SW480 (cell line): Measurements from ENCODE around the gene NPAS3.

Experiments used
- DNase-seq: peaks from one replicate; pipeline ENCODE4 v3.0.0-alpha.2; 2016; ENCODE audit warnings: low spot score

The NPAS3 gene

GRCh38 chr14:33756833-33757232, 818.2 kb downstream of the NPAS3 start:
- DNase-seq, result no peak

DNA sequence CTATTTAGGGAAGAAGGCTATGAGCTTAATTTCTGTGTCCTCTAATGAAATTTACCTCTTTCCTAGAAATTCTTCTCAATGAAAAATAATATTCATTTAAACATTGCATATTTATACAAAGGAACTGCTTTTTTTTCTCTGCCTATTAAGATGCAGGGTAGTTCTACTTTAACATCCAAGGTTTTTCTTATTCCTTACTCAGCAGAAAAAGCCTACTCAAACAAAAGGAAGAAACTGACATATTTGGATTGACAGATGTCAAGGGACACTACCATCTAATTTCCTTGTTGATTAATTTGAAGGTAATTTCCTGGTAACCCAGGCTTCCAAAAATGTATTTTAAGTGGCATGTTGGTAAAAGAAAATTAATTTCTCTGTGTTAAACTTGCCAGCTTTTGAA, 819.9 kb downstream of the NPAS3 start:
- DNase-seq, result no peak

DNA sequence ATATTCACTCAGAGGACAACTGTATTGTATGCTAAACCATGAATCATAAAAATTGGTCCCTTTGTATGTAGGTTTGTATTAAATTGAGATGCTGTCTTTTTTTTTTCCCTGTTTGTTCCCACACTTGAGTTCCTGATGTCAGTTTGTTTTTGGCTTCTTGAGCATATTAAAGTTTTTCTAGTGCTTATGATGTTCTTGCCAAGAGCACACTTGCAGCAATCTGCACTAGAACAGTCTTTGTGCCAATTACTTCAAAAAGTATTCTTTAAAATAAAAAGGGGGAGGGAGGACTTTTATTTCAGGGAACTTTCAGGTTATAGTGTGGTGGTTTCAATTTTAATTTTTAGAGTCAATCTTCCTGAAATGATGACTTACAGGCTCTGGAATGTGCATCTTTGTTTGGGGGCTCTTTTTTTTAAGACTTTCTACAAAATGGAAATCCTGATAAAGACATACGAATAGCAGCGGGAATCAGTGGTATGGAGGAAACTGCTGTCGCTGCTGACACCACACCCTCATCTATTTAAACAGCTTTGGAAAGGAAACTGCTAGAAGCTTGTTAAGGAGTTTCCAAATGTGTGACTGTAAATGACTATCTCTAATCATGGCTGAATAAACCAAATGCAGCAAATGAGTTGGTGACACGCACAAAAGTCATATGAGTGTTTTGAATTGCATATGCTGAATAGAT, 823.6 kb downstream of the NPAS3 start:
- DNase-seq, result no peak

GRCh38 chr14:33764876-33765650, 826.4 kb downstream of the NPAS3 start:
- no peak for DNase-seq

DNA sequence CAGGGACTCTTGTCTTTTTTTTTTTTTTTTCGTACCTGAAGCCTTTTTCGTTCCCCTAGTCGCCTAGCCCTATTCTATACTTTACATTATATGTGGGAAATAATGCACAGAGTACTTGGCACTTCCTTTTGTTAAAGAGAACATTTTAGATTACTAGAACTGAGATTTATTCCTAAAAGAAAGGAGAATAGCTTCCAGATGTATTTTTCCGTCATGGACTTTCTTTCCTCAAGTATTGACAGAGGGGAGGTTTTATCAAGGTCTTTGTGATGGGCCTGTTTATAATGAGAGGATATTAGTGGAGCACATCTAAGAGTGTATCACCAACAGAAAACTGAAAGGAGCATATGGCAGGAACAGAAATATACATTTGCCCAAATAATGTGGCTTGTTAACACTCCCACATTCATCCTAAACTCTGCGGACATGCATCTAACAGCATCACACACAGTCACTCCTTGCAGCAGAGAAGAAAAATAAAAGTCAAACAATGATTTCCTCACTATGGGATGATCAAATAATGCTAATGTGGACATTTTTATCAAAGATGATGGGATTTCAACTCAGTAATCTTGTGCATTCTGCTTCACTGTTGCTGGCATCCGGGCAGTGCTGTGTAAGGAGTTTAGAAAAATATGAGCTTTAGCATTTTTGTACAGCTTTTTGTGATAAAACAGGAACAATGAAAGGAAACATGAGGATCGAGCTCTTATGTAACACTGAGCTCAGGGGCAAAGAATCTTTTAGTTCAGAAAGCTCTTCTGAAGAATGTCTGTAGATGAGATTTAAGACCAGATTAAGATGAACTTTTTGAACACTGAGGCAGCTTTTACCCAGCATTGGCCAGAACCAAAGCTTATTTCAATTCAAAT, 829.1 kb downstream of the NPAS3 start:
- DNase-seq, result no peak

- no peak for DNase-seq
Observed at GRCh38 chr14:33768458-33768830, 829.8 kb downstream of the NPAS3 start.

DNA sequence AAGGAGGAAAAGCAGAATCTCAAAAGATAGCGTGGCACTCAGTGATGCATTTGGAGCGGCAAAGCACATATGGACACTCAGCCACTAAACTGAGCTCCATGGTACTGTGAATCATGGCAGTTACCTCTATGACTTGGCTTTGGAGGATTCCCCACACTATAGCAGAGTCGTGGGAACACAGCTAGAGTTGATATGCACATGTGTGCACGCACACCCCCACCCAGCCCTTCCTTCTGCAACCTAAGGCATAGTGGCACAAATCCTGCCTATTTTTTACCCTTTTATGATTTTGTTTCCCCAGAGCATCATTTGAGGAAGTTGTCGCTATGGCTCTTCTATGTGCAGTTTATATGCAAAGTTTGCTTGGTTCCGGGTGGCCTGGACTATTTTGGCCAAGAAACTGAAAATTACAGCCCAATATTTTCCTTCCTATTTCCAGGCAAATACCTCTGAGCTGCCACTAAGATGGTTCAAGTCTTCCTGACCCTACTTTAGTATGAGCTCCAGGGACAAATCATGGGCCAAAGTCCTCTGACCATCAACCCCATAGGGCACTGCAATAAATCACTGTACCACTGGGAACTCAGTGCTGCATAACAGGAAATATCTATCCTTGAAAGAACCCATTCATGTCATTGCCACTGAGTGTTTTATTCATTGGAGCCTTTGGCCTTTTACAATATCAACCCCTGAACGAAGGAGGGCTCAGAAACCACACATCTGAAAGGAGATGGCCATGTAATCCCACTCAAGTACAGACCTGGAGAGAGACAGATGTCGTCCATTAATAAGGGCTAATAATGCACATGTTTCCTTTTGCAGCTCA, 834.7 kb downstream of the NPAS3 start:
- no peak for DNase-seq

DNA sequence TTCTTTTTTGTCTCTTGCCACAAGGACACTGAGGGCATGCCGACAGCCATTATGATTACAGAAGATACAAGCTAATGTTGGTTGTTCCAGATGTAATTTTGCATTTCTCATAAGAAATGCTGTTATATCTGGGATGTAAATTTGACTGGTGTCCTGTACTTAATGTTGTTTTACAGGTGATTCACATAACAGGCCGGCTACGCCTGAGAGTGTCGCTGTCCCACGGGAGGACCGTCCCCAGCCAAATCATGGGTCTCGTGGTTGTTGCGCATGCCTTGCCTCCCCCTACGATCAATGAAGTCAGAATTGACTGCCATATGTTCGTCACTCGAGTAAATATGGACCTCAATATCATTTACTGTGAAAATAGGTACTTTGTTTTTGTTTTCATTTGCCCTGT, 835.5 kb downstream of the NPAS3 start:
- DNase-seq, result no peak

GRCh38 chr14:33774723-33775470, 836.2 kb downstream of the NPAS3 start:
- DNase-seq, result no peak

DNA sequence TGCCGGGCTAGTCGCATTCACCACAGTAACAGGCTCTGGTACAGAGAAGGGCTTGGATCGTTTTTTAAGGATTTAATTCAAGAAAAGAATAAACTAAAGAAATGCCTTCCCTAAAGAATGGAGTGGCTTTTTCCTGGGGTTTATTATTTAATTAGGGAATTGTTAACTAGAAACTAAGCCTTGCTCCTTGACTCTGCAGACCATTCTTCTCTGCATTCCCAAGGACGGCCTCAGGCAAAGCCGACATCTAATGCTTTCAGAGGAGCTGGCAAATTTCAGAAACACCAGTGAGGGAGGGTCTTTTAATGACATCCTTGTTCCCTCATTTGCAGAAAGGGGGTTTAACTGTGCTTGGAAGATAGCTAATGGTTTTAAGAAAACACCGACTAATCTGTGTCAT, 838.2 kb downstream of the NPAS3 start:
- no peak for DNase-seq

- no peak for DNase-seq
Observed at GRCh38 chr14:33777681-33778080, 839.0 kb downstream of the NPAS3 start.

DNA sequence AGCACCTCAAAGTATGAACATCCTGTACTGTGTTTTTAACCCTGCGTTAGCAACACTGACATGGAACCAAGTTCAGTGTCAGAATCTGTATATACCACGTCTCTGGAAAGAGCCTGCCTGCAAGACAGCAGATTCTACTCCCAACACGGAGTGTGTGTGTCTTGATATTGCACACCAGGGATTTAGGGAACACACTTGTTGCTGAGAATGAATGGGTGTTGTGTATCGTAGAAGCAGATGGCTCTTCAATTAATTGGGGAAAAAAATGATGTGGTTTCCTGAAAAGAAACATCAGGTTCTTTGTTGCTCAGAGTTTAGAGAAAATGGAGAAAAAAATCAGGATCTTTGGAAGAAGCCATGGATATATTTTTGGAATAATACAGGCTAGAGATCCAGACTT, 841.4 kb downstream of the NPAS3 start:
- no peak for DNase-seq

- no peak for DNase-seq
Observed at GRCh38 chr14:33781236-33781635, 842.6 kb downstream of the NPAS3 start.

DNA sequence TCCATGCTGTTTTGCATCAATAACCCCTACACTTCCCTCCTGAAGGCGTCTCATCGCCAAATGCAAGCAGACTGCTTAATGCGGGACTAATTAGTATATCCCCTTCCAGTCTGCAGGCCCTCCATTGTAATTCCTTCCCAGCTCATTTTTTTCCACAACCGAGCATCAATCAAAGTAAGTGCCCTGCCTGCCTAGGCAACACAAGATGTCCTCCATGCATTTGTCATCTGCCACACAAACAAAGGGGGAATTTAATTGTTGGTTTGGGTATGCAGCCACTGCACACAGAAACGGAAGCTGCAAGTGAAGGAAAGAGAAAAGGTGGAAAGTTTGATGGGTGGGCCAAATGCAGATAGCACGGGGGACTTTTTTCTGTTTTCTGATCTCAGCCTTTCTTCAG, 844.2 kb downstream of the NPAS3 start:
- DNase-seq, result no peak

GRCh38 chr14:33786091-33786825, 847.6 kb downstream of the NPAS3 start:
- no peak for DNase-seq

DNA sequence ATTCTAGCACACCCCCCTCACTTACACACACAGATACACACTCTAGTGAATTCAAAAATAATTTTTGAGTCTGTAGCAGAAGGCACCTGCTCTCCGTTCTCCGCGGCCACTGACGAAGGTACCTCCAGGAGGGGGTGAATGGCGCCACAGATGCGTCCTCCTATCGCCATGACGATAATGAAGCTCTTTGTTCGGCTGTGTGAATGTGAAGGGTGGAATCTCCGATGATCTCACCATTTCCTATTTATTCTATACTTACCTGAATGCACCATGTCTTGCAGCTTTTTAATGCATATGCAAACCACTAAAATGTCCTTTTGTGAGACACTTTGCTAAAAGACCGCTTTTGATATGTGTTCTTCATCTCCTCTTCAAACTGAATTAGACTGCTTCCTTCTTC, 849.5 kb downstream of the NPAS3 start:
- DNase-seq, result no peak

DNA sequence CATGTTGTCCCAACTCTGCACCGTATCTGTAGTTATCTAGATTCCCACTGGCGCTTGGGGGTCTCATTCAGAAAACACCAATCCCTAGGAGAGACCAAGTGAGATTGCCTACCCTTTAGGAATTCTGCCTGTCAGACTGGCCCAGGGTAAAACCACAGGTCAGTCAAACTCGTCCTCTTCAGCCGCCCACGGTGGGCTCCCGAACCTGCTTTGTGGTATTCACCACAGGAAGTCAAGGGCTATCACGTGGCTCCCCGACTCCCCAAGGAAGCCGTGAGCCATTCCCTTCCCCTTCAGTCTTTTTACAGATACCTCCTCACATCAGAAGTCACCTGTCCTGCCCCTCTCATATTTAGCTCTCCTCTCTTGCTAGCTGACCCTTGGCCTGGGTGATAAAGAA, 852.3 kb downstream of the NPAS3 start:
- DNase-seq, result peak; percentile 11

GRCh38 chr14:33792009-33792719, 853.5 kb downstream of the NPAS3 start:
- no peak for DNase-seq

DNA sequence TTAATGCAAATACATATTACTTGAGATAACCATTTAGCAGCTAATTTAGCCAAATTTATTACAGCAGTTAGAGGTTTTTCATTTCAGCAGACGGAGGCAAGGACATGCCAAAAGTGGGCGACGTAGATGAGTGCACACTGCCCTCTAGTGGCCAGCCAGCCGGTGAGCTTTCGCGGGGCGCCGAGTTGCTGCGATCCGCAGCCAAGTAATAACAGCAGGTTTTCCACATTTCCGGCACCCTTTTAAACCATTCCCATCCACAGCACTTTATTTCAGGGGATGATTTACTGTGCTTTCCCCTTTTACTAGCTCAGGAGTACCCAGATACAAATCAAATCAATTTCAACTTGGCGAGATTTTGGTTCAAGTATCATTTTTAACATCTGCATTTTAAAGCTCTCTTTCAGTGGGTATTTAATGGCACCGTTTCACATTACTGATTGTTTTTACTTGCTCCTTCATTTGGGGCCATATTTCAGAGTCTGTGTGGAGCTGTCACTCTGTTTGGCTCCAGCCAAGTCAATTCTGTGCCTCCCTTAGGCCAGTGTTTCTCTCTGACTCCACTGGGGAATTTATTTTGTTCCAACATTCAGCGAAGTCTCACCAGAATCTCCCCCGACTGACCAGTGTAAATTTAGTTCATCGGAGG, 854.2 kb downstream of the NPAS3 start:
- DNase-seq, result peak; percentile 60
